SU-DHL-6 (cell line): ENCODE results near the gene PACS2.

ENCODE experiments used
- H2AFZ ChIP-seq: fragments of 200-600 bp; sonication (generic); 2 replicates; pipeline ENCODE4 v1.6.1; 2014; ENCODE audit warnings: low read depth, mild to moderate bottlenecking, moderate library complexity, mixed read lengths, antibody characterized with exemption, low read length; ENCODE audit not compliant: severe bottlenecking
- H3F3A ChIP-seq: fragments of 200-600 bp; shearing (Covaris generic); 2 replicates; pipeline ENCODE4 v1.6.0; 2016; ENCODE audit warnings: antibody characterized with exemption, mild to moderate bottlenecking; ENCODE audit not compliant: insufficient read depth
- H3K27ac ChIP-seq: fragments of 200-600 bp; sonication (generic); 2 replicates; pipeline ENCODE4 v1.5.1; 2016; ENCODE audit warnings: low read depth, mild to moderate bottlenecking, low read length, moderate library complexity, mixed read lengths
- H3K27me3 ChIP-seq: fragments of 200-600 bp; sonication (generic), shearing (Covaris generic); 2 replicates; pipeline ENCODE4 v1.6.0; 2014; ENCODE audit warnings: mild to moderate bottlenecking, low read length
- H3K36me3 ChIP-seq: fragments of 200-600 bp; sonication (generic); 2 replicates; pipeline ENCODE4 v1.6.1; 2014; ENCODE audit warnings: mild to moderate bottlenecking, low read length, mixed read lengths
- H3K4me2 ChIP-seq: fragments of 300-600, 200-600 bp; shearing (Covaris generic), sonication (generic); 2 replicates; pipeline ENCODE4 v1.6.0; 2014; ENCODE audit warnings: low read length, low read depth, mild to moderate bottlenecking; ENCODE audit not compliant: poor library complexity, severe bottlenecking
- H3K4me3 ChIP-seq: fragments of 200-600 bp; sonication (generic); 2 replicates; pipeline ENCODE4 v1.5.1; 2014; ENCODE audit warnings: antibody characterized with exemption, low read length, mild to moderate bottlenecking, mixed read lengths; ENCODE audit not compliant: insufficient read depth, poor library complexity, severe bottlenecking
- H3K79me2 ChIP-seq: fragments of 200-600 bp; sonication (generic); 2 replicates; pipeline ENCODE4 v1.6.1; 2014; ENCODE audit warnings: mild to moderate bottlenecking, low read length, moderate library complexity; ENCODE audit not compliant: insufficient read depth
- H3K9ac ChIP-seq: fragments of 200-600 bp; sonication (generic); 2 replicates; pipeline ENCODE4 v1.7.0; 2014; ENCODE audit warnings: mild to moderate bottlenecking, low read length
- H3K9me2 ChIP-seq: fragments of 200-600 bp; sonication (generic); replicated peaks from 2 replicates; pipeline ENCODE4 v1.6.1; 2014; ENCODE audit warnings: low read length; ENCODE audit not compliant: insufficient read depth
- H3K9me3 ChIP-seq: fragments of 200-600 bp; sonication (generic); 2 replicates; pipeline ENCODE4 v1.6.1; 2014; ENCODE audit warnings: low read length, mixed read lengths; ENCODE audit not compliant: insufficient read depth
- H4K20me1 ChIP-seq: fragments of 200-600 bp; sonication (generic); 2 replicates; pipeline ENCODE4 v1.6.1; 2014; ENCODE audit warnings: low read depth, mild to moderate bottlenecking, antibody characterized with exemption, low read length, moderate library complexity, mixed read lengths
- EZH2phosphoT487 ChIP-seq: fragments of 200-600 bp; sonication (generic), shearing (Covaris generic); conservative IDR thresholded peaks from 2 replicates; pipeline ENCODE4 v1.6.1; 2018; ENCODE audit warnings: mild to moderate bottlenecking, antibody characterized with exemption, low read length, moderate library complexity, mixed read lengths
- TF ChIP-seq, protein P1 (sequence below): fragments of 200-600 bp; sonication (generic); IDR thresholded peaks from one replicate; pipeline ENCODE4 v1.5.1; 2017; ENCODE audit warnings: antibody characterized with exemption, mild to moderate bottlenecking, low read length, moderate library complexity; ENCODE audit not compliant: insufficient read depth, poor library complexity, severe bottlenecking

Gene PACS2

DNA sequence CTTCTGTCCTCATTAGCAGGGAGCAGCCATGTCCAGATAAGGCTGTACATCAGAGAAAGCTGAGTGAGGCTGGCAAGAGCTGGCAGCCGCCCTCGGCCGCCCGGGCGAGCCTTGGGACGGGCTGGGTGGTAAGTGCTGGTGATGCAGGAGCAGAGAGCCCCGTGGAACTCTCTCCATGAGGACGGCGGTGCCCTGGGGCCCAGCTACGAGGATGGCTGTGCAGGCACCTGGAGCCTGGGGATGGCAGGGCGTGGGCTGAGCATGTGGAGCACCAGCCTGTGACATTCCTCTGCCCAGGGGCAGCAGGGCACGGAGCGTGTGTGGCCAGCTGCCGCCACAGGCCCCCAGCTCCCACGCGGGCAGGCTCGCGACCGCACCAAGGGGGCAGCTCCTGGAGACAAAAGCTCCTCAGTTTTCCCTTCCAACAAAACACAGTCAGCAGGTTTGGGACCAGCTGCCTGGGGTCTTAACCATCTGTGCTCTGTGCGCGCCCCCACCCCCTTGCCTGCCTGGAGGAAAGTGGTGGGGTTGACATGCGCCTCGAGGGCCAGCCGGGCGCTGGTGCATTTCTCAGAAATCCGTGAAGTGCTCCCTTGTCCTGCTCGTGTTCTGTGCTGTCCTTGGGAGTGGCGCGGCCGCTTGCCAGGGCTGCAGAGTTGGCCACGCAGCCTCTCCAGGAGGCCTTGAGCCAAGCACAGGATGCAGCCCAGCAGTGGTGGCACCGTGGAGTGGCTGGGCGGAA lies 21.4 kb downstream of the PACS2 start:
- Histone ChIP-seq H3K9me3 (no peaks in the 10 kb centered on the region), H3K79me2 (no peaks in the 10 kb centered on the region), H4K20me1 (no peaks in the 10 kb centered on the region; the same call in 1 of the 2 replicates), H3F3A (peaks cover 7% of the 10 kb centered on the region), H3K9me2 (no peaks in the 10 kb centered on the region), H3K27me3 (no peaks in the 10 kb centered on the region), H3K27ac (no peak overlapping the region), H3K4me2 (no peak overlapping the region), H3K9ac (no peak overlapping the region), H2AFZ (no peak overlapping the region), H3K4me3 (no peak overlapping the region), H3K36me3 (no peaks in the 10 kb centered on the region)
- no peak for TF ChIP-seq EZH2phosphoT487
- TF ChIP-seq, protein P1, sequence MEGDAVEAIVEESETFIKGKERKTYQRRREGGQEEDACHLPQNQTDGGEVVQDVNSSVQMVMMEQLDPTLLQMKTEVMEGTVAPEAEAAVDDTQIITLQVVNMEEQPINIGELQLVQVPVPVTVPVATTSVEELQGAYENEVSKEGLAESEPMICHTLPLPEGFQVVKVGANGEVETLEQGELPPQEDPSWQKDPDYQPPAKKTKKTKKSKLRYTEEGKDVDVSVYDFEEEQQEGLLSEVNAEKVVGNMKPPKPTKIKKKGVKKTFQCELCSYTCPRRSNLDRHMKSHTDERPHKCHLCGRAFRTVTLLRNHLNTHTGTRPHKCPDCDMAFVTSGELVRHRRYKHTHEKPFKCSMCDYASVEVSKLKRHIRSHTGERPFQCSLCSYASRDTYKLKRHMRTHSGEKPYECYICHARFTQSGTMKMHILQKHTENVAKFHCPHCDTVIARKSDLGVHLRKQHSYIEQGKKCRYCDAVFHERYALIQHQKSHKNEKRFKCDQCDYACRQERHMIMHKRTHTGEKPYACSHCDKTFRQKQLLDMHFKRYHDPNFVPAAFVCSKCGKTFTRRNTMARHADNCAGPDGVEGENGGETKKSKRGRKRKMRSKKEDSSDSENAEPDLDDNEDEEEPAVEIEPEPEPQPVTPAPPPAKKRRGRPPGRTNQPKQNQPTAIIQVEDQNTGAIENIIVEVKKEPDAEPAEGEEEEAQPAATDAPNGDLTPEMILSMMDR = no peak

DNA sequence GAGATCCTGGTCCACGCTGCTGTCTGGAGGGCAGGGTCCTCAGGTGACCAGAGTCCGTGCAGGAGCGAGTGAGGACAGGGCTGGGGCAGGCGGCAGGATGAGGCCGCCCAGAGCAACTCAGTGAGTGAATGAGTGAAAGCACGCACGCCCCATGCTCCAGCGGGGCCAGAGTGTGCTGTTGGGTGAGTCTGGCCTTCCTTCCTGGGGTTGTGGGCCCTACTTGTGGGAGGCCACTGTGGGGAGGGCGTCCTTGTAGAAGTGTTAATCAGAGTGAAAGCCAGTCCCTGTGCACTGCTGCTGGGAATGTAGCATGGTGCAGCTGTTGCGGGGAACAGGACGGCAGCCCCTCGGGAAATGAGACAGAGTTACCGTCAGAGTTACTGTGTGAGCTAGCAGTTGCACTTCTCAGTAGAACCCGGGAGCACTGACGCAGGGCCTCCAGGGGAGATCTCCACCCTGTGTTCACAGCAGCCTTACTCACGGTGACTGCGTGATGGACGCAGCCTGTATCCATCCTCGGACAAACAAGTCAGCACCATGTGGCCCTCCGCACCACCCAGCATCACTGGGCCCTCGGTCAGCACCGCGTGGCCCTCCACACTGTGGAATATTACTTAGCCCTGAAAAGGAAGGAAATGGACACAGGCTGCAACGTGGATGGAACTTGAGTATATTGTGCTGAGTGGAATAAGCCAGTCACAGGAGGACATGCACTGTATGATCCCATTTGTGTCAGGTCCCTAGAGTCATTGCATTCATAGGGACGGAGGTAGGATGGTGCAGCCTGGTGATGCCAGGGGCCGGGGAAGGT lies 22.1 kb downstream of the PACS2 start:
- no peaks in the 10 kb centered on the region for H3K9me3 ChIP-seq
- no peak overlapping the region for H3K27ac ChIP-seq
- no peaks in the 10 kb centered on the region for H3K9me2 ChIP-seq
- no peak overlapping the region for H3K4me2 ChIP-seq
- TF ChIP-seq, protein P1 = no peak
- TF ChIP-seq EZH2phosphoT487 = no peak
- H3K36me3 ChIP-seq = no peaks in the 10 kb centered on the region
- no peaks in the 10 kb centered on the region for H3K79me2 ChIP-seq
- H3K27me3 ChIP-seq = no peaks in the 10 kb centered on the region
- H3F3A ChIP-seq = peaks cover 15% of the 10 kb centered on the region
- H4K20me1 ChIP-seq = no peaks in the 10 kb centered on the region; the same call in 1 of the 2 replicates
- no peak overlapping the region for H3K4me3 ChIP-seq
- H2AFZ ChIP-seq = no peak overlapping the region
- H3K9ac ChIP-seq = no peak overlapping the region

DNA sequence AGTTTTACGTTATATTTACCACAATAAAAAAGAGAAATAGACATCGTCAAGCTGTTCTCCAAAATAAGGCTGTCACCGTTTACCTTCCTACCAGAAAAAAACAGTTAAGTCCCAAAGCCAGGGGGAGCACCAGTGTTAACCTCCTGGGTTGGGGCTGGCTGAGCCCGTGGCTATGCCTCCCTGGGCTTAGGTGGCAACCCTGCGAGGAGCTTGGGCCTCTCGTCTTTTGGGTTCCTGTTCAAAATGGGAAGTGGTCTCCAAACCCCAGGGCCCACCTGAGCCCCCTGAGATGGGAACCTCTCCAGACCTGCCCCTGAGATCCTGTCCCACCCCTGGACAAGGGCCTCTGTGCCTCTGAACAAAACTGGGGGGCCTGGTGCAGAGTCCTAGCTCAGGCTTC lies 22.9 kb downstream of the PACS2 start:
- Histone ChIP-seq H3K9ac (no peak overlapping the region), H3K9me2 (no peaks in the 10 kb centered on the region), H2AFZ (no peak overlapping the region), H3K79me2 (no peaks in the 10 kb centered on the region), H3K9me3 (no peaks in the 10 kb centered on the region), H4K20me1 (no peaks in the 10 kb centered on the region; the same call in 1 of the 2 replicates), H3K4me3 (no peak overlapping the region), H3K27me3 (no peaks in the 10 kb centered on the region), H3K4me2 (no peak overlapping the region), H3F3A (peaks cover 15% of the 10 kb centered on the region), H3K27ac (no peak overlapping the region), H3K36me3 (no peaks in the 10 kb centered on the region)
- TF ChIP-seq EZH2phosphoT487 = no peak
- TF ChIP-seq, protein P1 = no peak
